BLaER1 (cell line): ENCODE data around the gene MAFF.

Experiments
- H3K27ac ChIP-seq: shearing (Covaris generic); formaldehyde crosslinking; 2 replicates; pipeline ENCODE4 v1.8.1; 2022
- H3K27me3 ChIP-seq: shearing (Covaris generic); formaldehyde crosslinking; 2 replicates; pipeline ENCODE4 v1.8.1; 2022
- H3K36me3 ChIP-seq: shearing (Covaris generic); formaldehyde crosslinking; 2 replicates; pipeline ENCODE4 v1.8.1; 2022
- H3K4me1 ChIP-seq: shearing (Covaris generic); formaldehyde crosslinking; 2 replicates; pipeline ENCODE4 v1.8.1; 2022
- H3K4me2 ChIP-seq: shearing (Covaris generic); formaldehyde crosslinking; 2 replicates; pipeline ENCODE4 v1.8.1; 2022
- H3K4me3 ChIP-seq: shearing (Covaris generic); formaldehyde crosslinking; 2 replicates; pipeline ENCODE4 v1.8.1; 2022
- H3K9ac ChIP-seq: shearing (Covaris generic); formaldehyde crosslinking; 2 replicates; pipeline ENCODE4 v1.8.1; 2022
- H3K9me3 ChIP-seq: shearing (Covaris generic); formaldehyde crosslinking; 2 replicates; pipeline ENCODE4 v1.8.1; 2022
- H4K20me1 ChIP-seq: shearing (Covaris generic); formaldehyde crosslinking; 2 replicates; pipeline ENCODE4 v1.8.1; 2022
- Cebpa-rat ChIP-seq: shearing (Covaris generic); IDR thresholded peaks from 2 replicates; pipeline ENCODE4 v1.8.1; 2022

The MAFF gene

DNA sequence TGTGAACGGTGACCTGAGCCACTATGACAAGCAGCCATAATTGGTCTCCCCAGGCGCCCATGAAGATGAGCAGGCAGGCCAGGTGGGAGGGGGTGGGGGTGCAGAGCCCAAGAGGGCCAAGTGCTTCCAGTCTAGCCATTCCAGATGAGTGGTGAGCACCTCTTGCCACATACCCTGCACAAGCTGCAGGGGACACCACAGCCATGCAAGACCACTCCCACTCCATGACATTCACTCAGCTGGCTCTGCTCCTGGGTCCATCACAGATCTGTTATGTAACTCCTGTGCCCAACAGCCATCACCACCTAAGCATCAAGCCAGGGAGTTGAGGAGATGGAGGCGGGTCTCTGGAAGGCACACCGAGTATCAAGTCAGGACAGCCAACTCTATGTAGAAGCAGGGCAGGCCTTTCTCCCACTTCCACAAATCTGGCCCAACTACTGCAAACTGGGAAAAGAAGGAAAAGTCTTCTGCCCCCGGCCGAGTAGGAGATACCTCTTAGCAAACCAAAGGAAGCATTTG lies 62.6 kb downstream of the MAFF start:
- H3K36me3 ChIP-seq, result peaks cover 33% of the 10 kb centered on the region
- no peak overlapping the region for H3K9ac ChIP-seq
- no peak overlapping the region for H3K4me2 ChIP-seq
- no peak overlapping the region for H3K27ac ChIP-seq
- H3K4me1 ChIP-seq, result peaks cover 57% of the 10 kb centered on the region
- peaks cover 51% of the 10 kb centered on the region for H4K20me1 ChIP-seq
- no peak overlapping the region for H3K4me3 ChIP-seq
- TF ChIP-seq Cebpa-rat, result no peak
- H3K27me3 ChIP-seq, result no peaks in the 10 kb centered on the region
- H3K9me3 ChIP-seq, result no peaks in the 10 kb centered on the region
